ENCODE data around the gene ANO7. TPM values are rescaled to one million over a fixed set of nuclear protein-coding genes. Genes with fewer than 3 reads are reported as not detected.

ANO7 gene
- total RNA-seq, 1 donor from 2014 or later: 2.1 TPM

DNA sequence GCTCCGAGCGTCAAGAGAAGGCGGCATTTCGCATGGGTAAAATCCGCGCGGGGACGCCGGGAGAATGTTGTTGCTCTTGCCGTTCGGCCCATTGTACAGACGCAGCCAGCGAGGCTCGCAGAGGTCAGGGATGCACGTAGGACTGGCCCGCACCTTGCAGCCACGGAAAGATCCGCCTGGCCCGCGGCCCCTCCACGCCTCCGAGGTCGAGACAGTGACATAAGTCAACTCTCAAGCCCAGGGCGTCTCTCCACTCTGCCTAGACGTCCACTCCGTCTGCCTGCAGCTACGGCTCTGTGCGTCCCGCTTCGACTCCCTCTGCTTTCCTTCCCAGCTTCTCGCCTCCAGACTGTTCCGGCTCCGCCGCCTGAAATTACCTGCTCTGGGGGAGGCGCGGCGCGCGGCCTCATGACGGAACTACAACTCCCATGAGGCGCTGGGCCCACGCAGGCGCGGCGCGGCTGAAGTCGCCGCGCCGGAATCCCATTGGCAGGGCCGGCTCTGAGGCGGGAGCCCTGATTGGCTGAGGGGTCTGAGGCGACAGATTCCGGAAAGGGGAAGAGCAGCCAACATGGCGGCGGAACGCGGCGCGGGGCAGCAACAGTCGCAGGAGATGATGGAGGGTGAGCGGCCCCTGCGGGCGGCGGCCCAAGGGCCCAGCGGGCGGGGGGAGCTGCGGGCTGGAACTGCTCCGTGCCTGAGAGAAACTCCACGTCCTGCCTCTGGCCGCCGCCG is 38.4 kb upstream of the ANO7 start, which contains the start of gene PPP1R7:
TSS of gene PPP1R7 (plus strand) at position 543 of the 735 bp plus-strand sequence. CDS start at position 572, 29 bp downstream.
- peaks cover 26% of the 10 kb centered on the region for H3K36me3 Mint-ChIP-seq (ENCODE audit: low read depth)
- DNase-seq (ENCODE audit: low spot score): peak; percentile 91
- peak within 1 kb of the TSS; percentile 95 for H3K27ac Mint-ChIP-seq
- intact Hi-C loops (cut with micrococcal nuclease): loop anchor here (1.0 kb wide), 7 partner anchors 23 to 589 kb away; partner anchors contain the start of genes DTYMK, HDLBP, MTERF4 and SEPTIN2
- H3K4me3 Mint-ChIP-seq: peak within 1 kb of the TSS; percentile 95
- H3K27me3 Mint-ChIP-seq (ENCODE audit: insufficient read depth): no peaks in the 10 kb centered on the region
- H3K9me3 Mint-ChIP-seq: no peaks in the 10 kb centered on the region
- peaks cover 61% of the 10 kb centered on the region for H3K4me1 Mint-ChIP-seq (ENCODE audit: low read depth)

DNA sequence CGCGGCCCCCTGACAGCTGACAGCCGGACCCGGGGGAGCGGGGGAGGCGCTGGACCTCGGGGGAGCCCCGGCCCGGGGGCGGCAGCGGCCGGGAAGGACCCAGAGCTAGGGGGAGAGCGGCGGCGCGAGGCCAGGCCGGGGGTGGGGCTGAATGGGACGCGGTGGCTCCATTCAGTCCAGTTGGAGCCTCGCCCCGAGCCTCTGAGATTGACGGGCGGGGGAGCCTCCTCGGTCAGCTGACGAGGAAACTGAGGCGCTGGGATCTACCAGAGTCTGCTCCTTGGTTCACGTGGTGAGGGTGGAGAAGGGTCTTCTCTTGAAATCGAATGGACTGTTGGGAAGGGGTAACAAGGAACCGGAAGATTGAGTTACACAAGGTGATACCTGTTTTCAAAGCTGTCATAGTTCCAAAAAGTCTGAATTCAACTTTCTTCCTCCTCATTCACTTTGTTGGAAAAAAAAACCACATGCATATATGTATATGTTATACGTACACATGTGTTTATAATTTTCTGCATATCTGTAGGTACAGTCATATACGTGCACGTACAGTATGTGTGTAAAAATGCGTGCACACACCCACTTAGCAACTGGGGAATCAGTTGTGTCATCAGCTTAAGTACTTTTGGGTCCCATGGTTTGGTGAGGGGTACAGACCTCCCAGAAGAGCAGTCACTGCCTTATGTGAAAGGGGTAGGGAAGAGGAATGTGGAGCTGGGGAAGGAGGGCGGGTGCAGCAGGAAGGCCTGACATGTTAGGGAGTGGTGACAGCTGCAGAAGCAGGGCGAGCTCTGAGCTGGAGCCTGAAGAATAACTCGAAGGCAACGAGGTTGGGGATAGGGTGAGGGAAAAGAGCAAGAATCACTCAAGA is 37.6 kb upstream of the ANO7 start:
- intact Hi-C loops (cut with micrococcal nuclease): loop anchor here (1.0 kb wide), 3 partner anchors 73 to 590 kb away; partner anchors contain the start of genes HDLBP and SEPTIN2
- no peak for DNase-seq (ENCODE audit: low spot score)
- Mint-ChIP-seq H3K27ac (peak overlapping the region; percentile 95), H3K4me3 (peak overlapping the region; percentile 95), H3K27me3 (ENCODE audit: insufficient read depth) (no peaks in the 10 kb centered on the region), H3K36me3 (ENCODE audit: low read depth) (peaks cover 24% of the 10 kb centered on the region), H3K4me1 (ENCODE audit: low read depth) (peaks cover 60% of the 10 kb centered on the region), H3K9me3 (no peaks in the 10 kb centered on the region)

DNA sequence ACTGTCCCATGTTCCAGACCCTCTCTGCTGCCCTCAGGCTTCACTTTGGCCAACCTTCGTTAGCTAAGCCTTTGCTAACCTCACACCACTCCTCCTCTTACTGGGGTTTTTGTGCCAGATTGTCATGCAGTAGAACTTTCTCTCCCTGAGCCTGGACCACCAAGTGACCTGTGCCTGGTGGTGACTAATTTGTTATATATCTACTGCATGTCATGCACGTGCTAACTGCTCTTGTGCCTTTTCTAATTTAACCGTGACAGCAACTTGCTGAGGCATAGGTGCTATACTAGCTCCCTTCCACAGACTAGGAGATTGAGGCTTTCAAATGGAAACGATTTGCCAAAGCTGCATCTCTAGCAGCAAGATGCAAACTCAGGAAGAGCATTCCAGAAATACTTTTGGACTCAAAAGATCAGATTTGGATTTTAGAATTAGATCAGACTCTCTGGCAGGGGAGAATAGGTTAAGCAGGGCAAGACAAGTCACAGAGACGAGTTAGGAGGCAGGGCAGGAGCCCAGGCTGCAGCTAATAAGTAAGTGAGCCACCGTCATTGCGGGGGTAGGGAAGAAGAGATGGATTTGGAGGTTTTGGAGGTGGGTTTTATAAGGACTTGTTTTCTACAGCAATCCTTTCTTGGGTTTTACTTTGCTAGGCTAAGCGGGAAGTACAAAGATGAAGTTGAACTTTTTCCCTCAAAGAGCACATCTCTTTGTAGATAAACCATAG is 36.4 kb upstream of the ANO7 start:
- no peak for DNase-seq (ENCODE audit: low spot score)
- Mint-ChIP-seq H3K4me1 (ENCODE audit: low read depth) (peaks cover 55% of the 10 kb centered on the region), H3K27ac (peak overlapping the region; percentile 83), H3K4me3 (peak overlapping the region; percentile 95), H3K27me3 (ENCODE audit: insufficient read depth) (no peaks in the 10 kb centered on the region), H3K36me3 (ENCODE audit: low read depth) (peaks cover 27% of the 10 kb centered on the region), H3K9me3 (no peaks in the 10 kb centered on the region)
- intact Hi-C loops (cut with micrococcal nuclease): no loop called here

DNA sequence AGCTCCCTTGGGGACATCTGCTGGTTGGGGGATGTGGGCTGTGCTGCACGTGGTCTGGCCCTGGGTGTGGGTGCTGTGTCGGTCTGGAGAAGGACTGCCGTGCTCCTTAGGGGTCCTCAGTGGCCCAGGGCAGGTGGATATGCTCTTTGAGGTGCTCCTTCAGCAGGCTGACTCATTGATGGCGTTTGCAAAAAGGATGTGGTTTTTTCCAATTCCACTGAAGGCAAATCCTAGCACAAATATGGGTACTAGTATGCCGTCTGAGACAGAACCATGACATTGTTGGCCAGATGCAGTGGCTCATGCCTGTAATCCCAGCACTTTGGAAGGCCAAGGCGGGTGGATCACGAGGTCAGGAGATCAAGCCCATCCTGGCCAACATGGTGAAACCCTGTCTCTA is 34.9 kb upstream of the ANO7 start:
- H3K4me1 Mint-ChIP-seq (ENCODE audit: low read depth): peaks cover 44% of the 10 kb centered on the region
- H3K27ac Mint-ChIP-seq: peak overlapping the region; percentile 61
- peak overlapping the region; percentile 55 for H3K4me3 Mint-ChIP-seq
- no peaks in the 10 kb centered on the region for H3K9me3 Mint-ChIP-seq
- intact Hi-C loops (cut with micrococcal nuclease): loop anchor here (2.0 kb wide), 1 partner anchor 63 kb away; no protein-coding TSS in a partner anchor
- H3K27me3 Mint-ChIP-seq (ENCODE audit: insufficient read depth): no peaks in the 10 kb centered on the region
- DNase-seq (ENCODE audit: low spot score): no peak
- H3K36me3 Mint-ChIP-seq (ENCODE audit: low read depth): peaks cover 33% of the 10 kb centered on the region

DNA sequence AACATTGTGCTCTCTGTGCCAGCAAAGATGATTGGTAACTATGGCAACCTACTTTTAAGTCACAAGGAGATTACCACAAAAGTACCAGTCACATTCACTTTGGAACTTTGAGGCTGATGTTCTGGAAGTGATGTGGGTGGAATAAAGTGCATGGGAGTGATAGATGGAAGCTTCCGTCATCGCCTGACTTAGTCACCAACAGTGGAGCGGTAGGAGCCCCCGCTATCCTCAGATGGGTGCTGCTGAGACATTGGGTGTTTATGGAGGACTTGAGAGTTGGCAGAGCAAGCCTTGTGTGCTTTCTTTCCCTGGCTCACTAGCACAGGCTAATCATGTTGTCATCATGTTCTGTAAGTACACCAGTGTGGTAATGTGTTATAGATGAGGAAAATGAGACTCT is 33.6 kb upstream of the ANO7 start:
- Mint-ChIP-seq H3K27me3 (ENCODE audit: insufficient read depth) (no peaks in the 10 kb centered on the region), H3K27ac (peak overlapping the region; percentile 67), H3K4me1 (ENCODE audit: low read depth) (peaks cover 43% of the 10 kb centered on the region), H3K4me3 (no peak overlapping the region), H3K9me3 (no peaks in the 10 kb centered on the region), H3K36me3 (ENCODE audit: low read depth) (peaks cover 37% of the 10 kb centered on the region)
- intact Hi-C loops (cut with micrococcal nuclease): loop anchor here (2.0 kb wide), 1 partner anchor 62 kb away; no protein-coding TSS in a partner anchor
- no peak for DNase-seq (ENCODE audit: low spot score)

DNA sequence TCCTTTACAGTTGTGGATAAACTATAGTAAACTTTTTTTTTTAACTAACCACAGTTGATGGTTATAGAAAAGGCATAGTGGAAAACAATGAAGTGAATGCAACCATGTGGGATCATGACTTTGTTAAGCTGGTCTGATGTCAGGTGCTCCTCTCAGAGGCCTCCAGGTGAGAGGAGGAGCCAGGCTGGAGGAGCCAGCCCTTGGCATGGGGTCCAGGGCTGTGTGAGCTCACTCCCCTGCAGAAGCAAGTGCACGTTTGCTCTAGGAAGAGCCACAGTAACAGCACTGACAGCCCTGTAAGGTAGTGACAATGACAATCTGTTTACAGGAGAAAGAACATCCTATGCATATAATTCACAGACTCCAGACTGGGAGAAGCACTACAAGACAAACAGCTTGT is 32.5 kb upstream of the ANO7 start:
- peaks cover 32% of the 10 kb centered on the region for H3K36me3 Mint-ChIP-seq (ENCODE audit: low read depth)
- no peak overlapping the region for H3K27ac Mint-ChIP-seq
- DNase-seq (ENCODE audit: low spot score): no peak
- intact Hi-C loops (cut with micrococcal nuclease): loop anchor here (2.0 kb wide), 1 partner anchor 61 kb away; no protein-coding TSS in a partner anchor
- no peaks in the 10 kb centered on the region for H3K27me3 Mint-ChIP-seq (ENCODE audit: insufficient read depth)
- peaks cover 37% of the 10 kb centered on the region for H3K4me1 Mint-ChIP-seq (ENCODE audit: low read depth)
- H3K4me3 Mint-ChIP-seq: no peak overlapping the region
- no peaks in the 10 kb centered on the region for H3K9me3 Mint-ChIP-seq

DNA sequence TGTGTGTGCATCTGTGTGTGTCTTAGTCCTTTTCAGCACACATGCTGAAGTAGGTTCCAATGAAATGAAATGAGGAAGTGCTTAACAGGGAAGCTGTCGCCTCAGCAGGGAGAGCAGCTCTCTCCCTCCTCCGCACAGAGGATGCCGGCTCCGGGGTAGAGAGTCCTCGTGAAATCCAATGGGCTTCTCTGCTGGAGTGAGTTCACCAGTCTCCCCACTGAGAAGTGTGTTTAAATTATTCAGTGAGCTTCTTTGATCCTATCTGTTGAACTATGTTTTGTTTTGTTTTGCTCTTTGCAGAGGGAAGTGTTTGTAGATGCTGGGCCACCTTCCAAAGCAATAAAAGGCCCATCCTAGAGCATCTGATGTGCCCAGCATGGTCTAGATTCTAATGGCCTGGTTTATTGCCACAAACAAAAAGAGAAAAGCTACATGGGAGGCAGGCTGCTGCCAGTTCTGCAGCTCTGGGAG is 31.5 kb upstream of the ANO7 start:
- no peak for DNase-seq (ENCODE audit: low spot score)
- intact Hi-C loops (cut with micrococcal nuclease): no loop called here
- peaks cover 26% of the 10 kb centered on the region for H3K4me1 Mint-ChIP-seq (ENCODE audit: low read depth)
- H3K4me3 Mint-ChIP-seq: no peak overlapping the region
- peaks cover 33% of the 10 kb centered on the region for H3K36me3 Mint-ChIP-seq (ENCODE audit: low read depth)
- no peaks in the 10 kb centered on the region for H3K27me3 Mint-ChIP-seq (ENCODE audit: insufficient read depth)
- H3K27ac Mint-ChIP-seq: peak overlapping the region; percentile 15
- H3K9me3 Mint-ChIP-seq: no peaks in the 10 kb centered on the region

DNA sequence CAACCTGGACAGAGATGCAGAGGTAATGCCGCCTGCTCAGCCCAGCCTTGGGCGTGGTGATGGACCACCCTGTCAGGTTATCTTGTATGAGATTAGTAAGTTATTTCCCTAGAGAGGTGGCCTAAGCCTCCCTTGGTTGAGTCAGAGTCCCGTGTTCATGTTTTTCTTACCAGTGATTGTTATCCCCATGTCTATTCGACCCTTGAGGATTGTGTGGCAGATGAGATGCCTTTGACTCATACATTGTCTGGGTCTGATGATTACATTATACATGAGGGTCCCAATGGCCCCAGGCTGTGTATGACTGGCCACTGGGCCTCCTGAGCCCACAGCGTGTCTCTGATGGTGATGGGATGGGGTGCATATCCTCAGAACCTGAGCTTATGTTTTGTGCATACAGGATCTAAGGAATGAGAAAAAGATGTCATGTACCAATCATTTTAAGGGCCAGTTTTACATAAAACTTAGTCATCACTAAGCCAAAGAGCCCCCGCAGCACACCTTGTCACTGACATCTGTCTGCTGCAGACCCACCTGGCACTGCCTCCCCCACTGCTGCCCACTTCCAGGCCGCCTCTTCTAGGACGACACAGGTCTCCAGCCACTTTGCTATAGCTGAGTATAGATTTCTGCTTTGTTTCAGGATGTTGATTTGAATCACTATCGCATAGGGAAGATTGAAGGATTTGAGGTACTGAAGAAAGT is 30.5 kb upstream of the ANO7 start:
- no peaks in the 10 kb centered on the region for H3K27me3 Mint-ChIP-seq (ENCODE audit: insufficient read depth)
- peaks cover 20% of the 10 kb centered on the region for H3K4me1 Mint-ChIP-seq (ENCODE audit: low read depth)
- no peak overlapping the region for H3K27ac Mint-ChIP-seq
- H3K4me3 Mint-ChIP-seq: no peak overlapping the region
- DNase-seq (ENCODE audit: low spot score): no peak
- no peaks in the 10 kb centered on the region for H3K9me3 Mint-ChIP-seq
- peaks cover 37% of the 10 kb centered on the region for H3K36me3 Mint-ChIP-seq (ENCODE audit: low read depth)
- intact Hi-C loops (cut with micrococcal nuclease): no loop called here

DNA sequence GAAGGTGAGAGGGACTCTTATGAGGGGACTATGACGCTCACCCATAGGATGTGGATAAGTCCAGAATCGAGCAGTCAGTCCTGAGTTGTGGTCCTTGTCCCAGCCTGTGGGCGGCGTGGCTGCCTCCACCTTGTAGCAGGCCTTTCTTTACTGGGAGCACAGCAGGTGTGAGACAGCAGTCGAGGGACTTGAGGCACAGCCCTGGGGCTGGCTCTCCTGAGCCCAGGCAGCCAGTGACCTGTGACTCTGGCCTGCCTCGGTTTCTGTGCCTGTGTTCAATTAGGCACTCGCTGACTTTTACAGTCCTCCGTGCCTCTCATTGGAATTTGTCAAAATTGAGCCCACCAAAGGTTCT is 30.0 kb upstream of the ANO7 start:
- H3K27me3 Mint-ChIP-seq (ENCODE audit: insufficient read depth): no peaks in the 10 kb centered on the region
- no peak overlapping the region for H3K4me3 Mint-ChIP-seq
- H3K4me1 Mint-ChIP-seq (ENCODE audit: low read depth): peaks cover 15% of the 10 kb centered on the region
- H3K36me3 Mint-ChIP-seq (ENCODE audit: low read depth): peaks cover 36% of the 10 kb centered on the region
- intact Hi-C loops (cut with micrococcal nuclease): no loop called here
- H3K9me3 Mint-ChIP-seq: no peaks in the 10 kb centered on the region
- no peak for DNase-seq (ENCODE audit: low spot score)
- H3K27ac Mint-ChIP-seq: peak overlapping the region; percentile 29

DNA sequence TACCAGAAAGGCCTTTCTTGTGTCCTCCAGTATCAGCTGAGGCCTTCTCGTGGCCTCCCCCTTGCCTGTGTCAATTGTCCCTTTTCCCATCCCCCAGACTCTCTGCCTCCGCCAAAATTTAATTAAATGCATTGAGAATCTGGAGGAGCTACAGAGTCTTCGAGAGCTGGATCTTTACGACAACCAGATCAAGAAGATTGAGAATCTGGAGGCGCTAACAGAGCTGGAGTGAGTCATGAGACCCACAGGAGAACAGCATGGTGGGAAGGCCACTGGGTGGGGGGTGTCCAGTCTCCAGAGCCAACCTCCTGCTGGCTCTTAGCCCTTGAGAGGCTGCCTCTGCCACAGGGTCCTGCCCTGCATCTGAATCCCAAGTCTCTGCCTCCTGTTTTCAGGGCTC is 29.4 kb upstream of the ANO7 start:
- no peak overlapping the region for H3K27ac Mint-ChIP-seq
- H3K4me3 Mint-ChIP-seq: no peak overlapping the region
- no peak for DNase-seq (ENCODE audit: low spot score)
- peaks cover 12% of the 10 kb centered on the region for H3K4me1 Mint-ChIP-seq (ENCODE audit: low read depth)
- no peaks in the 10 kb centered on the region for H3K9me3 Mint-ChIP-seq
- peaks cover 37% of the 10 kb centered on the region for H3K36me3 Mint-ChIP-seq (ENCODE audit: low read depth)
- no peaks in the 10 kb centered on the region for H3K27me3 Mint-ChIP-seq (ENCODE audit: insufficient read depth)
- intact Hi-C loops (cut with micrococcal nuclease): no loop called here

DNA sequence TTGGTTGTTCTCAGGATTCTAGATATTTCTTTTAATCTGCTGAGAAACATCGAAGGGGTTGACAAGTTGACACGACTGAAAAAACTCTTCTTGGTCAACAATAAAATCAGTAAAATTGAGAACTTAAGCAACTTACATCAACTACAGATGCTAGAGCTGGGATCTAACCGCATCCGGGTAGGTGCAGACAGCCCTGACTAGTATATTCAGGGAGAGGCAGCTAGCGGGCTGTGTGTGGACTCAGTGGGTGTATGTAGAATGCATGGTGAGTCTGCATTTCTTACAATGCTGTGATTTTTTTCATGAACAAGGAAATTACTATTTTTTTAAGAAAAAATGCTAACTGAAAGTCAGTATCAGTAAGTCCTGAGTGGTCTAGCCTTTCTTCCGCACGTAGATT is 28.2 kb upstream of the ANO7 start:
- no peaks in the 10 kb centered on the region for H3K27me3 Mint-ChIP-seq (ENCODE audit: insufficient read depth)
- H3K4me1 Mint-ChIP-seq (ENCODE audit: low read depth): peaks cover 5% of the 10 kb centered on the region
- DNase-seq (ENCODE audit: low spot score): no peak
- H3K9me3 Mint-ChIP-seq: no peaks in the 10 kb centered on the region
- no peak overlapping the region for H3K4me3 Mint-ChIP-seq
- no peak overlapping the region for H3K27ac Mint-ChIP-seq
- H3K36me3 Mint-ChIP-seq (ENCODE audit: low read depth): peaks cover 31% of the 10 kb centered on the region
- intact Hi-C loops (cut with micrococcal nuclease): no loop called here
